Right hindlimb (tissue), 1 donor: Measurements from ENCODE around the gene CARHSP1.
A peak's percentile ranks its signal among the peaks of the same experiment; 100 is the strongest.
"Not testable (repeated sequence)": the region's sequence is repeated elsewhere in the genome, so short reads cannot be mapped to it uniquely, and the experiment has no call there.

Source experiments
- DNase-seq: peaks from one replicate; pipeline ENCODE4 v3.0.0-alpha.2; 2018

Gene CARHSP1

DNA sequence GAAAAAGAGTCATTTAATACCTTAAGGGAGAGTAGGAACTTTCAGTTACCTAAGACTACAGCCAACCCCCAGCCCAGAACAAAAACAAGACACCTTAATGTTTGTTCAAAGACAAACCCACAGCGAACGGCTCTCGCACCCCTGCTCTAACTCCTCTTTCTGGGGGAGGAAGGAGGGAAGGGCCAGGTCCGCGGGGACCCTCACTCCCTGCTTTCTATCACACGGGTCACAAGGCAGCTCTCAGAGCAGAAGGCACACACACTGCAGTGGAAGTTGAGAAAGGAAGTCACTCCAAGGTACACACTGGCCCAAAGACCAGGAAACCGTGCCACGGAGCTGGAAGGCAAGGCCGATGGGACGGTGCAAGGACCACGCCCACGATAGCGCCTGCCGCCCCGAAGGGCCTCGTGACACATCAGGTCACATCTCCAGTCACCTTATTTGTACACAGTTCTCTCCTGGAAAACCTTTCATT lies 23.3 kb upstream of the CARHSP1 start:
- DNase-seq, result no peak

DNA sequence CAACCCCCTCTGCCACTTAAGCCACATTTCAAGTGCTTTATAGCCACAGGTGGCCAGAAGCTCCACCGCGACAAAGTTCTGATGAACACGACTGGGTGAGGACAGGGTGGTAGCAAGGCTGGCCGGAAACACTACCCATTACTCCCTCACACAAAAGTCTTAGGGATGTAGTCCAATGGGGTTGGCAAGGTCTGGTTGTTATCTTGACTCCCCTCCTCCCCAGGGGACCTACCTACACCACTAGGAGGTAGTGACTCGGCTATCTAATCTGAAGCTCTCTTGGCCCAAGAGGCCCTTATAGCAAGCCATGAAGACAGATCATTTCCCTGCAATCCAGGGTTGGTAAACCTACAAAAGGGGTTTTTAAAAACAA lies 21.7 kb upstream of the CARHSP1 start:
- no peak for DNase-seq

DNA sequence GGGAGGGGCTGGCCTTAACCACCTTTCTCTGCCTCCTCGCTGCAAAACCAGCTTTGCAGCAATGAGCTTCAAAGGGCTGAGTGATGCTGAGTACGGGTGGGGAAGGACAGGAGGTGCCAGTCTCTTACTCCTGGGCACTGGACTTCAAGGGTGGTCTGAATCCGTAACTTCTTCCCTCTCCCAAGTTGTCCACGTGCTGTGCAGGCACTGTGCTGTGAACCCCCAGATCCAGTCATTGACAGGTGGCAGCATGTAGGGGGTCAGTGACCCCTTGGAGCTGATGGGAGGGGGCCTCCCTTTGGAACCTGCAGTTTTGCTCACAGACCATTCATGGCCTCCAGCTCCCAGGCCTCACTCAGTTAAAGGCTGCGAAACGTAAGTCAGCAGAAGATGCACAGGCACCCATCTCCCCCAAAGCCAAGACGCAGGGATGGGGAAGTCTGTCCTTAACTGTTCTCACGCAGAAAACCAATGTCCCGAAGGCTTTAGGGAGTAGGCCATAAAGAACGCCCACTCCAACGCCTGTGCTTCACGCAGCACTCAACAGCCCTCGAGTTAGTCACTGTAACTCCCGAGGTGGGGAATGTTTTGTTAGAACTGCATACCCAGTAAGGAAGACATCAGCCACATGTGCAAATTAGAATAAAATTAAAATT lies 21.2 kb upstream of the CARHSP1 start:
- DNase-seq, result no peak

DNA sequence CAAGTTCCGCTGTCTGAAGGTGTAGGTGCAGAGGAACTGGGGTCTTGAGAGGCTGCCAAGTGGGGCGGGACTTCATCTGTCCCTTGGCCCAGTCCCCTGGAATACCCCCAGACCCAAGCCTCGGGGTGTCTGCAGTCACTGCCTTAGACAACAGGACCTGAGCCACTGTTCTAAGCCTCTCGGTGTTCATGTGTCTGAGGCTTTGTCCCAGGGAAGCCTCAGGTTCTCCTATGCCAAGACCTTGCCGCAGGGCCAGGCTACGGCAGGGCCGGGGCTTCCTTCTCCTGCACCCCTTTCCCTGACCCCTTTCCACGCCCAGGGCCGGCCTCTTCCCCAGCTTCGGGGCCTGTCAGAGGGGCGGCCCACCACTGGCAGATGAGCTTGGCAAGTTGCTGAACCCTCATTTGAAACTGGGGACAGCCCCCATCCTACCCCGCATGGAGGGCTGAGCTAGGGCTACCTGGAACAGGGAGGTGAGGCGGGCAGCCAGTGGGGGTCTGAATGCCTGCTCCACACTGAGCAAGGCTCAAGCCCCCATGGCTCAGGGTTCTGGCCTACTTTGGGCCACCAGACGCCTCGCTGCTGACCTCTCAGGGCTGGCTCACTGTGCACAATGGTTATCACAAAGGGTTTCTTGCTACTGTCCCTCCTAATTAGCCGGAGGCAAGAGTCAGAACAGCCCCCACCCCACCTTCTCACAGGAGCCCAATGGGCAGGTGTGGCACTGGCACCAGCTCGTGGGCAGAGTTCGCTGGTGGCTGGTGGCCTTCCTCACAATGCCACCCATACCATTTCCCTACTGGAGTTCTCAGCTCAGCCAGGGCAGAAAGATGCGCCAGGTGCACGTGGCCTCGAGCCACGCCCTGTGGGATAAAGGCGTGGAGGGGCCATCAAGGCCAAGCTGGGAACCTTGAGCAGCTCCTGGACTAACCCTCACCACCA lies 20.4 kb upstream of the CARHSP1 start:
- DNase-seq, result no peak

- no peak for DNase-seq
These were observed 19.2 kb upstream of the CARHSP1 start for GRCh38 chr16:8887952-8888560.

GRCh38 chr16:8887431-8887765 lies 18.6 kb upstream of the CARHSP1 start:
- no peak for DNase-seq

DNA sequence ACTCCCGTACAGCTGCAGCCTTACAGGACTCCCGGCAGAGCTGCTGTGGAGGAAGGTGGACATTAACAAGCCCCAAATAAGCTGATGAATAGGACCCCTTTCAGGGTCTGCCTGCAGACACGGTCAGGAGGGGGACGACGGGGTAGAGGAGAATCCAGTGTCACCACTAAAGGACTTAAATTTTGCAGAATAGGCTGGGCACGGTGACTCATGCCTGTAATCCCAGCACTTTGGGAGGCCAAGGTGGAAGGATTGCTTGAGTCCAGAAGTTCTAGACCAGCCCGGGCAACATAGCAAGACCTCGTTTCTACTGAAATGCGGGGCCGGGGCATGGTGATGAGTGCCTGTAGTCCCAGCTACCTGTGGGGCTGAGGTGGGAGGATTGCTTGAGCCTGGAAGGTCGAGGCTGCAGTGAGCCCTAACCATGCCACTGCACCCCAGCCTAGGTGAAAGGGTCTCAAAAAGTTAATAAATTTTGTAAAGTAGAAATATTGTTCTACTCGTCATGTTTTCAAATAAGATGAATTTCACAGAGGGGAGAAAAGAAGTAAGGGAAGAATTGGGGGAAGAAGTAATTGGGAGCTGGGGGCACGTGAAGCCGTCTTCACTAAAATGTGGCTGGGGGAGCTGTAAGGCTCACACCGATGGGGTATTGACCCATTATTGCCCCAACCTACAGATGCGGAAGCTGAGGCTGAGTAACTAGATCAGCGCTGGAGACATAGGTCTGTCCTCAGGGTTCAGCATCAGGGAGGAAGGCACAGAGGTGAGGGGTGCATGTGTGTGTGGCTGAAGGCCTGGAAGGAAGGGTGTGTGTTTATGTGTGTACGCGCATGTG lies 18.0 kb upstream of the CARHSP1 start:
- DNase-seq, result no peak

DNA sequence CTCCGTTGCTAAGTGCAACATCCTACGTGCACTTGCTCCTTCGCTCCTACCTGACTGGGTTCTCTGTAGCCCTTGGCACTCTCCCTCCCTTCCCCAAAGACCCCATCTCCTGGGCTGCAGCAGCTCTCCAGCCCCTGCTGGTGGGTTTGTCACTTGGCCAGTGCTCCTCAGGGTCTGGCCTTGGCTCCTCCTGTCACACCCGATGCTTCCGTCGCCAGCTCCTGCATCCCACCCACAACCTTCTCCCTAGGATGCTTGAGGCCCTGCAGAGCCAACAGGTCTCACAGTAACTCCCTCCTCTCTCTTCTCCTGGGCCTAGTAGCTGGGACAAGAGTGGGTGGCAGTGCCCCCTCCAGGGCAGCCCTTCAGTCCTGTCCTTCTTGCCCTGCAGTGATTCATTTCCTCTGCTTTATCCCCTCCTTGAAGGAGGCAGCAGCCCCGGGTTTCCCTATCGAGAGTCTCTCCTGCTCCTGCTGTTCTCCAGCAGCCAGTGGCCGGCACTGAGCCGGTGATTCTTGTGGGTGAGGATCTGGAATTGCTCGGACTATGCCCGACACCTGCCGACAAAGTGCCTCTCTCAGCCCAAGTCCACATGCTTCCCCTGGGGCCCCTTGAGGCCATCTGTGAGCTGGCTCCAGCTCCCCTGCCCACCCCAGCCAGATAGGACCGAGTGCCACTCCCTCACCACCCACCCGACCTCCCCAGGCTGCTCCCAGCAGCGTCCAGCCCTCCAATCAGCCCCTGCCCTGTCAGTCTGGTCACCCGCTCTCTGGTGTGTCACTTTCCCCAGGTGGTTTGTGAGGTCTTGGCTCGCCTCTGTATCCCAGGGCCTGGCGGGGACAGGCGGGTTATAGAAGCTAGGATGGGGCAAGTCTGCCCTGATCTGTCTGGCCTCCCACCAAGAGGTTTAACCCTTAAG lies 17.1 kb upstream of the CARHSP1 start:
- no peak for DNase-seq

GRCh38 chr16:8882725-8883377 lies 14.0 kb upstream of the CARHSP1 start:
- DNase-seq, result no peak

DNA sequence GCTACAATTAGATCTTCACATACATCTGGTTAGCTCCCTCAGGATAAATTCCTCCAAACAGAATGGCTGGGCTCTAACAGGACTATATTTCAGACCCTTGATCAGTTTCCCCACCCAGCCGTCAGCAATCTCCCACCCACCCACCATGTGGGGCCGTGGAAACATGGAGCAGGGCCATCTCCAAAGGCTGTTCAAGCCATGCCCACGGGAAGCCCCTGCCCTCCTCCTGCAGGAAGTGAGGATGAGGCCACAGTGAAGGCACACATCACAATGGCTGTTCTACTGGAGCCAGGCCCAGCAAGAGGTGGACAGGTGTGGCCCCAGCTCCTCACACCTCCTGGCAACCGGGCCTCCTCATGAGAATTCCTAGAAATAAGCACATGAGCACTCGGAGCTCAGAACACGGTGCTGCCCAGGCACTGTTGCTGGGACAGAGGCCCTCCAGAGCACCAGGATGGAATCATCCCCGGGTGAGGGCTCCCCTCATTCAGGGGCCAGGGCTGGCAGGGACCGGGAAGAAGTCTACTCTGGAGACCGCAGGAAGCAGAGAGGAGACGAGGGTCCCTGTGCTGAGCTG lies 13.3 kb upstream of the CARHSP1 start, which contains the start of gene LITAFD:
TSS of gene LITAFD (plus strand) at position 311 of the 577 bp plus-strand sequence. CDS start 2,005 bp downstream, outside the sequence.
- DNase-seq, result no peak

- DNase-seq, result no peak
These were observed 12.2 kb upstream of the CARHSP1 start for GRCh38 chr16:8880839-8881510.

DNA sequence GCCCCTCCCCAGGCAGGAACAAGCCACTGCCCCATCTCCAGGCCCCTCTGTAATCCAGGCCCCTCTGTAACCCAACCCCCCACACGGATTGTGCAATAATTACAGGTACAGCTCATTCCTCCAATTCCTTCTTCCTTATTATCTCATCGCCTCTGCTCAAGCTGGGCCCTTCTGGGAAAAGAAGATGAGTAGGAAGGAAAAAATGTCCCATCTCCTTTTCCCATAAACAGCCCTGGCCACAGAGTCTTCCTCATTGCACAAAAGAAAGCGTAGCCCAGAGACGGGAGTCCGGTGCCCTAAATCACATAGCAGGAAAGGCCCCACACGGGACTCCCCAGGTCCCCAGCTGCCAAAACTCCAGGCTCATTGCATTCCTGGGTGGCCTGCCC lies 9.7 kb upstream of the CARHSP1 start:
- DNase-seq, result peak; percentile 17

DNA sequence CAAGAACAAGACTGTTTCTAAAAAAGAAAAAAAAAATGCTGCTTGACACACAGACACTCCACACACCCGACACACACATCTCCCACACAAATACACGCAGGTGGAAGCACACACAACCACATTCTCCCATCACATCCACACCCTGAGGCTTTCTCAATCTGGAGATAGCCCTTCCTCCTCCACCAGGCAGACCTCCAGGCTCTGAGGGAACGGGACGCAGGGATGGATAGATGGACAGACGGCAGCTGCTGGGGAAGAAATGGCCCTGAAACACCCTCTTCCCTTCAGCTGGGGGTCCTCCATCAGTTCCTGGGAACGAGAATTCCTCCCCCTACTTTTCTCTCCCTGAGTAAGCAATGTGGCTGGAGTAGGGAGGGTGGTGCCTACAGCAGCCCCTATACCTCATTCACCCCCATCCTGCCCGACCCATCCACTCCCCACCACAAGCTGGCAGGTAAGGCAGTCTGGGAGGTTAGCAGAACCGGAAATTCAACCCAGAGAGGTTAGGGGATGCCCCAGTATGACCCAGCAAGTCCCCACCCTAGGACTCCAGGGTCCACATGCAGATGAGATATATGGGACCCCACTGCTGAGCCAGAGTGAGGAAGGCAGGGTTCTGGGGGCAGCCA lies 9.2 kb upstream of the CARHSP1 start:
- DNase-seq, result no peak

GRCh38 chr16:8875317-8875716 lies 6.5 kb upstream of the CARHSP1 start:
- DNase-seq, result not testable (repeated sequence)

DNA sequence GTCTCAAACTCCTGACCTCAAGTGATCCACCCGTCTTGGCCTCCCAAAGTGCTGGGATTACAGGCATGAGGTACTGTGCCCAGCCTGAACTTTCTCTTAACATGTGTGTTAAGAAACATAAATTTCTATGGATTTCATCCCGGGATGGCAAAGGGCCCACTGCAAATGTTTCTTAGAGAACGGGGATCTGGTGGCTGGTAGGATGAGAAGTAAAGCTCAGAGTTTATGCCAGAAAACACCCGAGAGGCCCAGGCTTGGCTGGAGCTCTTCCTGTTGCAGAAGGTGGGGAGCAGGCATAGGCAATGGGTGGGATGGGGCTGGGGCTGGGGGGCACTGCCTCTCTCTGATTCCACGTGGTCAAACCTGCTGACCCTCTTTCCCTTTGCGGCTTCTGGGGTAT lies 5.6 kb upstream of the CARHSP1 start:
- DNase-seq, result peak; percentile 75

GRCh38 chr16:8873866-8874195 lies 5.0 kb upstream of the CARHSP1 start:
- DNase-seq, result not testable (repeated sequence)

DNA sequence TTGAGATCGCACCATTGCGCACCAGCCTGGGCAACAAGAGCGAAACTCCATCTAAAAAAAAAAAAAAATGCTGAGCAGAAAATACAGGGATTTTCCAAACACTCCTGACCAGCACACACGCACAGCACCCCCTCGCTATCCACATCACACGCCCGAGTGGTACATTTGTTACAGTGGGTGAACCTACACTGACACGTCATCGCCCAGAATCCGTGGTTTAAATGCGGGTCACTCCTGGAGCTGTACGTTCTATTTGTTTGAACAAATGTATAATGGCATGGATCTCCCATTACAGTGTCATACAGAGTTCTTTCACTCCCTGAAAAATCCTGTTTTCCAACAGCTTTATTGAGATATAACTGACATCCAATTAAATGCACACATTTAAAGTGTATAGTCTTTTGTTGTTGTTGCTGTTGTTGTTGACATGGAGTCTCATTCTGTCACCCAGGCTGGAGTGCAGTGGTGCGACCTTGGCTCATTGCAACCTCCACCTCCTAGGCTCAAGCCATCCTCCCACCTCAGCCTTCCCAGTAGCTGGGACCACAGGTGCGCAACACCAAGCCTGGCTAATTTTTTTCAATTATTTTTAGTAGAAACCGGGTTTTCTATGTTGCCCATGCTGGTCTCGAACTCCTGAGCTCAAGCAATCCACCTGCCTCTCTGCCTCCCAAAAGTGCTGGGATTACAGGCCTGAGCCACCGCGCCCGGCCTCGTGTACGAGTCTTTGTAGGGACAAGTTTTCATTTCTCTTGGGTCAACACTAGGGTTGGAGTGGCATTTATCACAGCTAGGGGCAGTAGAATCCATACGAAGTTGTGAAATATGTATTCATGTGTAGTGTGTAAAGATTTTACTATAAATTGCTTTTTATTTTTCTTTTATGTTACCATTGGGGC lies 4.4 kb upstream of the CARHSP1 start:
- no peak for DNase-seq

- DNase-seq, result no peak
These were observed 3.3 kb upstream of the CARHSP1 start for GRCh38 chr16:8872071-8872470.

- DNase-seq, result not testable (repeated sequence)
These were observed 1.1 kb upstream of the CARHSP1 start for GRCh38 chr16:8869988-8870241.
